Upper lobe of left lung (tissue), 4 donors: ENCODE measurements around the gene DCBLD1.

Source experiments
- POLR2A ChIP-seq, 4 donors: fragments of 450-650 bp; IDR thresholded peaks; one replicate each; pipeline ENCODE4 v1.5.1; 2016 to 2017; ENCODE audit warnings: antibody characterized with exemption in 4 of 4, mild to moderate bottlenecking in 2 of 4
- POLR2AphosphoS5 ChIP-seq, 2 donors: sonication (generic); formaldehyde crosslinking; IDR thresholded peaks; one replicate each; pipeline ENCODE4 v1.5.1; 2017; ENCODE audit warnings: antibody characterized with exemption in 2 of 2
- TF ChIP-seq, protein P1 (sequence below), 6 experiments: fragments of 450-650 bp in 4 of 6; fragments of 200-600 bp in 2 of 6; sonication (generic) in 2 of 6; IDR thresholded peaks; one replicate each; pipeline ENCODE4 v1.5.1; 2016 to 2019; ENCODE audit warnings: antibody characterized with exemption in 6 of 6

DNA sequence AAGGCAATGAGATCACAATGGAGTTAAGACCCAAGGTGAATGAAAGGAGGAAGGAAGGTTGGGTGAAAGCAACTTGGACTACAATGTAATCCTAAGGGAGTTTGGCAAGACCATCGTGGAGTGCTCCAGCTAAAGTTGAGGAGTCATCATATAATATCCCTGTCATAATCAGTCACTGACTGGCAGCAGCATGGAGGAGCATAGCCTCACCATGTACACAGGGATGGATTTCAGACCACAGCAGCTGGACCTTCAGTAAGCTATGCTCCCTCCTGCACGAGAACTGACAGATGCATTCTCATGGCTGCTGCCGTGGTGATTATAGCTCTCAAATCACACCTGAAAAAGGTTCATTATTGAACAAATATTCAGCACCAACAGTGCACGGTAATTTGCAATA, 76.8 kb downstream of the DCBLD1 start:
- TF ChIP-seq, protein P1, sequence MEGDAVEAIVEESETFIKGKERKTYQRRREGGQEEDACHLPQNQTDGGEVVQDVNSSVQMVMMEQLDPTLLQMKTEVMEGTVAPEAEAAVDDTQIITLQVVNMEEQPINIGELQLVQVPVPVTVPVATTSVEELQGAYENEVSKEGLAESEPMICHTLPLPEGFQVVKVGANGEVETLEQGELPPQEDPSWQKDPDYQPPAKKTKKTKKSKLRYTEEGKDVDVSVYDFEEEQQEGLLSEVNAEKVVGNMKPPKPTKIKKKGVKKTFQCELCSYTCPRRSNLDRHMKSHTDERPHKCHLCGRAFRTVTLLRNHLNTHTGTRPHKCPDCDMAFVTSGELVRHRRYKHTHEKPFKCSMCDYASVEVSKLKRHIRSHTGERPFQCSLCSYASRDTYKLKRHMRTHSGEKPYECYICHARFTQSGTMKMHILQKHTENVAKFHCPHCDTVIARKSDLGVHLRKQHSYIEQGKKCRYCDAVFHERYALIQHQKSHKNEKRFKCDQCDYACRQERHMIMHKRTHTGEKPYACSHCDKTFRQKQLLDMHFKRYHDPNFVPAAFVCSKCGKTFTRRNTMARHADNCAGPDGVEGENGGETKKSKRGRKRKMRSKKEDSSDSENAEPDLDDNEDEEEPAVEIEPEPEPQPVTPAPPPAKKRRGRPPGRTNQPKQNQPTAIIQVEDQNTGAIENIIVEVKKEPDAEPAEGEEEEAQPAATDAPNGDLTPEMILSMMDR (IDR thresholded peaks at IDR 0.05) = no peak
- no peak for TF ChIP-seq POLR2A (IDR thresholded peaks at IDR 0.05)
- no peak for TF ChIP-seq POLR2AphosphoS5 (IDR thresholded peaks at IDR 0.05)
